ENCODE data around the gene TRDMT1.

The TRDMT1 gene

GRCh38 chr10:17209302-17209701, 7.8 kb upstream of the TRDMT1 start:
- no peak for DNase-seq

DNA sequence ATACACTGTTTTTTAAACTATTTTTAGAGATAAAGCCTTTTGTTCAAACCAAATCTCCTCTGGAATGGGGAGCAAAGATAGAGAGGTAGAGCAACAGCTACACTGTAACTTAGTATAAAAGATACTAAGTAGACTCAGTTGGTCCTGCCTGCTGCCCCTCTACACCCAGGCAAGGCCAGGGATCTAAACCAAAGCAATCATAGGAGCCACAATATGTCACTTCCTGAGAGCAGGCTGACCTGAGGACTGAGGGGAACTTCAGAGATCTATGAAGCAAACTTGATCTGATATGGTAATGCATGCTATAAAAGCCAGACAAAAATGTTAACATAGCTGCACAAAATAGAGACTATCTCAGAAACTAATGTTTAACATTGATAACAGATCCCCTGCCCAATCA, 7.0 kb upstream of the TRDMT1 start:
- no peak for DNase-seq

DNA sequence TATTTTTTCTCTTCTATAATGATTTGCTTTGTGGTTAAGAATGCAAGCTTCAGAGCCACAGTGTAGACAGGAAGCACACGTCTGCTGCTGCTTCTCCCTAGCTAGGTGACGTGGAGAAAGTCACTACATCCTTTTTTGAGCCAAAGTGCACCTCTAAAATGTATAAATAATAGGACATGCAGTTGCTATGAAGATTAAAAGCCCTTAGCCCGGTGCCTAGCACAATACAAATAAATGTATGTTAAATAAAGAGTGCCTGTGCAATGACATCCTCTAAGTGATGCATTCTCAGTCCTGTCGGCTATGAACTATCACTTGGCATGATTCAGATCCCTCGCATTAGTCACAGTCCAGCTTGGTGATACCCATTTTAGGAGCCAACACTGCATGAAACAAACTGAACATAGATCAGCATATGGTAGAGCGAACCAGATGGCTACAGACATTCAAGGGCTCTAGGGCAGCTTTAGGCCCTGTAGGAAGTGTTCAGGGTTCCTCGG, 4.8 kb upstream of the TRDMT1 start:
- DNase-seq, result no peak

- no peak for DNase-seq
Measured at GRCh38 chr10:17203416-17203815, 1.9 kb upstream of the TRDMT1 start.

DNA sequence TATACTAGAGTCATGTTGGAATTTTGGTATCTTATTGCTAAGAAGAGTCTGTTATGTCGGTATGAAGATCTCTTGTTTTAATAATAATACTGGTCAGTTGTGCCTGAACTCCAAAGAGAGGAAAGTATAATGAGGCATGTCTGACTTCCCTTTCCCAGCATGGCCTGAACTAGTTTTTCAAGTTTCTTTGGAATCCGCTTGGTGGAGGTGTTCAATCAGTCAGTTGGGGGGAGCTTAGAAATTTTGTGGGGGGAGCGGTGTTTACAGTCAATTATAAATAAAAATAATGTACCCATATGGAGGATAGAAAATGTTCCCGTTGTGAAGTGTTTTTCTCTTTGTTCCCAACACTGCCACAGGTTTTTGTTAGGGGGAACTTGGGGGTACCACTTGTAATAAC, 1.5 kb upstream of the TRDMT1 start:
- no peak for DNase-seq

DNA sequence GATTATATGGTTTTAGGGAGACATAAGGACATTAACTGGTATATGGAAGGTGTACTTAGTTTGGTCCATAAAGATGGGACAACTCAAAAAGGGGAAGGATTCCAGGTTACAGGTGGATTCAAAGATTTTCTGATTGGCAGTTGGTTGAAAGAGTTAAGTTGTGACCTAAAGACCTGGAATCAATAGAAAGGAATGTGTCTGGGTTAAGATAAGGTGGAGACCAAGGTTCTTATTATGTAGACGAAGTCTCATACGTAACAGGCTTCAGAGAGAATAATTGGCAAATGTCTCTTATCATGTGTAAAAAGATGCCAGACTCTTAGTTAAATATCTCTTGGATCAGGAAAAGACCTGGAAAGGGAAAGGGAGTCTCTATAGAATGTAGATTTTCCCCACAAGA, 1.0 kb upstream of the TRDMT1 start:
- no peak for DNase-seq

DNA sequence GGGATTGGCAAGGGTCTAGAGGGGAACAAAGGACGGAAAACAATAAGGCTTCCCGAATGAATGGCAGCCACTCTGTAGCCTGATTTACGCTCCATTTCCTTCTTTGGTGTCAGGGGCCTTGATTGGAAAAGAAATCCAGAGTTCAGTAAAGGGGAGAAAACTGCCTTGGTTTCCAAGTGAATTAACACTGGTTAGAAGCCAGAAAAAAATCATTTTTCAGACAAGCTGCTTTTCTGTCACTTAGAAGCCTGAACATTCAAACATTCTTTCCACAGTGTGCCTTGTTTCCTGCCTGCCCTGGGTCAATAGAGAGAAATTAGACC, 283 bp upstream of the TRDMT1 start:
- no peak for DNase-seq

- no peak for DNase-seq
Measured at GRCh38 chr10:17200001-17200911, 1.2 kb downstream of the TRDMT1 start.

GRCh38 chr10:17199351-17199804, 2.1 kb downstream of the TRDMT1 start:
- peak; percentile 9 for DNase-seq

DNA sequence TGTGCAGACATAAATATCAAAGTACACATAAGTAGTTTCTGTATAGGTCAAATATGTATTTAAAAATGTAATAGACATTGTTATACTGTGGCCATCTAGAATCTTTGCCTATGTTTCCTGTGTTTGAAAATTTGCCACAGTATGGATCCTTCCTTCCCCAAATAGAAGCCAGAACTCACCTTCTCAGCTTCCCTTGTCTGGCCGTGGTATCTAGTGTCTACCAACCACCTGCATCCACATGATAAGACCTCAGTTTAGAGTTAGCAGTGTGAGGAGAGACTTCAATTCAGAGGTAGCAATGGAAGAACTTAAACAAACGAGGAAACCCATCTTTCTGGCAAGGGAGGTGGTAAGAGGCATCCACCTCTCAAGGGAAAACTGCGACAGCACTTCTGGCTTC, 4.9 kb downstream of the TRDMT1 start:
- DNase-seq, result no peak

GRCh38 chr10:17196045-17196444, 5.4 kb downstream of the TRDMT1 start:
- DNase-seq, result no peak

GRCh38 chr10:17195083-17195482, 6.4 kb downstream of the TRDMT1 start:
- DNase-seq, result no peak

DNA sequence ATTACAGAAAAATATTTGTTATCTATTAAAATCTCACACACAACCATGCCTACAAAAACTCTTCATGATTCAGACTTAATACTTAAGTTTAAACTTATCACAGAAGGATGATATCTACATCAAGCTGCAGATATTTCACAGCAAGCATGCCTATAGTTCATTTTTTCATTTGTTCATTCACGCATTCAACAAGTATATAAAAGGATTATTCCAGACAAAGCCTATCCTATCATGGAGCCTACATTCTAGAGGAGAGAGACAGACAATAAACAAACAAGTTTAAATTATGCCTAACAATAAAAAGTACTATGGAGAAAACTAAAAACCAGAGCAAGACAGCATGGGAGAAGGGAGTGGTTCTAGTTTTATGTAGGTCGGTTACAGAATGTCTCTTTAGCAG, 10.9 kb downstream of the TRDMT1 start:
- no peak for DNase-seq

DNA sequence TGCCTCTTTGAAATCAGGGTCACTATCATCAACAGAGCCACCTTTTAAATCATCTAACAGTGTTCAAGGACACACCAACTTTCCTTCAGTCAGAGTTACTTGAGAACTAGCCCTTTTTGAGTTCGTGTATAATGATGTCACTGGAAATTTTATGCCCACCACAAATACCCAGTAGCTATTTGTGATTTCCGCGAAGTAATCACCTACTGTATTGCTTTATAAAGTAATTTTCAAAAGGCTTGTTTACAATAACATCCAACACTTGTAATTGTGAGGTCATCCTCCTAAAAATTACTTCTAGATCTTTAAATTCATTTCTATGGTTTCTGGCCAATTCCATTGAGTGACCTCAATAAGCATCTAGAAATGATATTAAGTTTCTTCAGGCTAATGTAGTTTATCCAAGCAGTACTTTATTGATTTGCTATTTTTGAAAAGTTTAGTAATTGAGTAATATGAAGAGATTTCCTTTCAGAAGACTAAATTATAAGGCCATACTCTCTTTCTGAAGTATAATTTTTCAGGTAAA, 12.8 kb downstream of the TRDMT1 start:
- DNase-seq, result no peak

- no peak for DNase-seq
Measured at GRCh38 chr10:17185873-17186272, 15.6 kb downstream of the TRDMT1 start.

DNA sequence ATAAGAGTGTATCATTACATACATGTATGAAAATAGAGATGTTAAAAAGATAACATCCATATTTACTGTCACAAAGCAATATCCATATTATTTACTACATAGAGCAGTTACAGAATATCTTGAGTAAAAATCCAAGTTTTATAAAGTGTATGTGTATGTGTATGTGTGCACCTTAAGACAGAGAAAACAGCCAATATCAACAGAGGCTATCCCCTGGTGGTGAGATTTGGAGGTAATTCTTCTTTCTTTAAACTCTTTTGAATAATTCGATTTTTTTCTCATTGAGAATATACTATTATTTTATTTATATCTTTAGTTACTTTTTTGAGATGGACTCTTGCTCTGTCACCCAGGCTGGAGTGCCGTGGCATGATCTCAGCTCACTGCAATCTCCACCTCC, 18.4 kb downstream of the TRDMT1 start:
- DNase-seq, result no peak

- peak; percentile 2 for DNase-seq
Measured at GRCh38 chr10:17181751-17182150, 19.7 kb downstream of the TRDMT1 start.

GRCh38 chr10:17181110-17181509, 20.4 kb downstream of the TRDMT1 start:
- no peak for DNase-seq

- no peak for DNase-seq
Measured at GRCh38 chr10:17179002-17179401, 22.5 kb downstream of the TRDMT1 start.

- DNase-seq, result no peak
Measured at GRCh38 chr10:17178006-17178405, 23.5 kb downstream of the TRDMT1 start.

DNA sequence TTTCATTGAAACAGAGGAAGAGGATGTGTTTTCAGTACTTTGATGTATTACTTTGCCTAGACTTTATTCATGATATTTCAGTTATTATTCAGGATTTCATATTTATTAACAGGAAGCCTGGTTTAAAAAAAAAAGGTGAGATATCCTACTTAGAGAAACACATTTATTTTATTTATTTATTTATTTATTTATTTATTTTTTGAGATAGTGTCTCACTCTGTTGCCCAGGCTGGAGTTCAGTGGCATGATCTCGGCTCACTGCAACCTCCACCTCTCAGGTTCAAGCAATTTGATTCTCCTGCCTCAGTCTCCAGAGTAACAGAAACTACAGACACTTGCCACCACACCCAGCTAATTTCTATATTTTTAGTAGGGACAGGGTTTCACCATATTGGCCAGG, 24.5 kb downstream of the TRDMT1 start:
- no peak for DNase-seq

GRCh38 chr10:17176091-17176490, 25.4 kb downstream of the TRDMT1 start:
- no peak for DNase-seq

GRCh38 chr10:17175551-17175950, 25.9 kb downstream of the TRDMT1 start:
- no peak for DNase-seq

DNA sequence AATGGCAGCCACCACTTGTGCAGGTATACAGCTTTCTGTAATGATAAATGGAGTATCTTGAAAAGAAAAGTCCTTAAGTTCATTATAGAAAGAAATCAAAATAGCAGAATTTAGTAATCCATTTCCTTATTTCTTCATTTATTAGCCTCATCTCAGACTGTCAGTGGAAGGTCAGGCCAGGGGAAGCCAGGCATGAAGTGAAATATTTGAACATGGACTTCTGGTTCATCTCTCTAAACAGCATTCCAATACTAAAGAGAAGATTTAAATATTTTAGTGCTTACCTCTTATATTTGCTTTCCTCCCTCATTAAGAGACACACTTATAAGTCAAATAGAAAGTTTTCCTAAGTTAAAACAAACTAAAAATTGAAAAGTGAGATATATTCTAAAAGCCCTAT, 26.8 kb downstream of the TRDMT1 start:
- DNase-seq, result no peak
